ENCODE measurements around the gene MLLT1.

MLLT1 gene

DNA sequence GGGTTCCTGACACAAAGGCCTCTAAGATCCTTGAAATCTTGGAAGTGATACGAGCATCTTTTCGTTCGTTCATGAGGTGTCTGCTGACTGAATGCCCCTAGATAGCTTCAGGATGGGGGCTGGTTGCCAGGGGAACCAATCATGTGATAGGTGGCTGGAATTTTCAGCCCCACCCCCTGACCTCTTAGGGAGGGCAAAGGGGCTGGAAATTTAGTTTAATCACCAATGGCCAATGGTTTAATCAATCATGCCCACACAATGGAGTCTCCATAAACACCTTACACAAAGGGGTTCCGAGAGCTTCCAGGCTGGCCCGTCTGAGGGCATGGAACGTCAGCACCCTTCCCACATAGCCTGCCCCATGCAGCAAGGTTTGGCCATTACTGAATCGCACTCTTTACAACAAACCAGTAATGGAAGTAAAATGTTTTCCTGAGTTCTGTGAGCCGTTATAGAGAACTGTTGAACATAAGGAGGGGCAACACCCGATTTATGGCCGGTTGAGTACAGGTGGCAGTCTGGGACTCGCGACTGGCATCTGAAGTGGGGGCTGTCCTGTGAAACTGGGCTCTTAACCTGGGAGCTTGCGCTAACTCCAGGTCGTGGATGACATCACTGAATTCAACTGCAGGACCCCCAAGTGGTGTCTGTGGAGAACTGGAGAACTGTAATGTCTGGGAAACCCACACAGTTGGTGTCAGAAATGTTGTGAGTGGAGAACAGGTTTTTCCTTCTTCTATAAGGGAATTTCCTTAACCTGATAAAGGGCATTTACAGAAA, 25.6 kb downstream of the MLLT1 start:
- DNase-seq, result no peak

GRCh38 chr19:6252066-6252465, 27.7 kb downstream of the MLLT1 start:
- no peak for DNase-seq

DNA sequence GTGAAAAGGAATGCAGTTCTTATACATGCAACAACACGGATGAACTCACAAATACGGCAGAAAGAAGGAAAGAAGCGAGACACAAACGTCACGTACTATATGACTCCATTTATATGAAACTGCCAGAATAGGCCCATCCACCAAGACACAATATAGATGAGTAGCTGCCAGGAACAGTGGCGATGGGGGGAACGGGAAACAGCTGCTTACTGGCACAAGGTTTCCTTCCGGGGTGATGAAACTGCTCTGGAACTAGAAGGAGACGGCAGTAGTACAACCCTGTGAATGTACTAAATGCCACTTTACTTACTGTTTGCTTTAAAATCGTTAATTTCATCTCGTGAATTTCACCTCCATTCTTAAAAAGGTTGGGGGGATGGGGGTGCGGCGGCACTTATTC, 28.9 kb downstream of the MLLT1 start:
- no peak for DNase-seq

DNA sequence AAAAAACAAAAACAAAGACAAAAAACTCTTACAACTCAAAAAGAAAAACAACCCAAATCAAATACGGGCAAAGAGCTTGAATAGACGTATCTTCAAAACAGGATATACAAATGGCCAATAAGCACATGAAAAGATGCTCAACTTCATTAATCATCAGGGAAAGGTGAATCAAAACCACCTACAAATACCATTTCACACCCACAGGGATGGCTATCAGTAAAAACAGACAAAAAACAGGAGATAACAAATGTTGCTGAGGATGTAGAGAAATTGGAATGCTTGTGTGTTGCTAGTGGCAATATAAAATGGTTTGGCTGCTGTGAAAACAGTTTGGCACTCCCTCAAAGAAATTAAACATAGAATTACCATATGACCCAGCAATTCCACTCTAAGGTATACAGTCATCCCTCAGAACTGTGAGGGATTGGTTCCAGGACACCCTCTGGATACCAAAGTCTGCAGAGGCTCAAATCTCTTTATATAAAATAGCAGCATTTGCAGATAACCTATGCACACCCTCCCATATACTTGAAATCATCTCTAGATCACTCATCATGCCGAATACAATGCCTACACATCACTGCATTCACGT, 29.7 kb downstream of the MLLT1 start:
- no peak for DNase-seq

DNA sequence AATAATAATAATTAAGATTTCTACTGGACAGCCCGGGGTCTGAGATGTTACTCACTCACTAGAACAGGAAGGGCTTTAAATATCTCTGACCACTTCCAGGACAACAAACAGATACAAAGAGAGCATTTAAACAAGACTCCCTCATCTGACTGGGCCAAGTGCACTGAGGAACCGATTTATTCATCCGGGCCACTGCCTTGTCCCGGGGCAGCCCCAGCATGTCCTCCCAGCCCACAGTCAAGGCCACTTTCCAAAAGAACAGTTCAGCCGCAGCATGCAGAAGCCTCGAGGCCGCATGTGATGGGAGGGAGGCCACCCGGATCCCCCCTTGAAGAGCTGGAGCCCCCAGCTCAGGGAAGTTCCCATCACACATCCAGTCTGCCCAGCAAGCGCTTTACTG, 30.5 kb downstream of the MLLT1 start:
- no peak for DNase-seq

- no peak for DNase-seq
Observed at GRCh38 chr19:6248844-6249243, 30.9 kb downstream of the MLLT1 start.

DNA sequence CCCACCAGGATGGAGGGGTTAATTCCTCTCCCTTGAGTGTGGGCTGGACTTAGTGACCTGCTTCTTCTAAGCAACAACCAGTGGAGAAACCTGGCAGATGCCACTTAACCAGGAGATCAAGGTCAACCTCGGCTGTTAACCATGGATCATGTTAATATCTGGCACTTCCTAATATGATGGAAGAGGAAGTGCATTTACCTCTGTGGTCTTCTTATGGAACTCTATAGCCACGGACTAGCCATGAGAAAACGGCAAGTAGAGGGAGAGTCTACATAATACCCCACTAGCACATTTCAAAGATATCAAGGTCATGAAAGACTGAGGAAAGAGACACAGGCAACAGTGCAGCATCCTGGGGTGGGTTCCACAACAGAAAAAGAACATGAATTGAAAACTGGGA, 31.4 kb downstream of the MLLT1 start:
- DNase-seq, result no peak

GRCh38 chr19:6247007-6247288, 32.8 kb downstream of the MLLT1 start:
- DNase-seq, result no peak

DNA sequence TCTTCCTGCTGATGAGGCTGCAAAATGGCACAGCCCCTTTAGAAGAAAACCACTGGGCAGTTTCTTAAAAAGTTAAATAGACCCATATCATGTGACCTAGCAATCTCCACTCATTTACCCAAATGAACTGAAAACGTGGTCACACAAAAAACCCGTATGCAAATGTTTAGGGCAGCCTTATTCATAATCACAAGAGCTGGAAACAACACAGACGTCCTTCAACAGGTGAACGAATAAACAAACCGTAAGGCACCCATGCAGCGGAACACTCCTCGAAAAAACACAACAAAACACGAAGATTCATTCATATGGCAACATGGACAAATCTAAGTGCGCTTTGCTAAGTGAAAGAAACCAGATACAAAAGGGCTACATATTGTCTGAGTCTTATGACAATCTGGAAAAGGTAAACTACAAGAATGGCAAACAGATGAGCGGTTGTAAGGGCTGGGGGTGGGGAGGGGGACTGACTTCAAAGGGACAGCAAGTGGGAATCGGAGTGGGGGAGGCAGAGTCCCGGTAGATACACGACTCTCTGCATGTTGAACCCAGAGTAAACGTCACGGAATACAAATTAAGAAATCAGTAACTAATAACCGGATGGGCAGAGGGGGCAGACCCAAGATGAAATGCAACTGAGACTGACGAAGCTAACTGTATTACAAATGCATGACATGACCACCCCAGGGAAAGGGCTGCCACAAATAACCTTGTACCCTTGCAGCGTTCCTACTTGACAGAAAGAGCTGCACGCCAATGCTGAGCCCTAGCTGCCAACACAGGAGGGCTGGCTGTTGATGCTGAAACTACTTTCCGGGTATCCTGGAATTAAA, 33.4 kb downstream of the MLLT1 start:
- DNase-seq, result no peak

DNA sequence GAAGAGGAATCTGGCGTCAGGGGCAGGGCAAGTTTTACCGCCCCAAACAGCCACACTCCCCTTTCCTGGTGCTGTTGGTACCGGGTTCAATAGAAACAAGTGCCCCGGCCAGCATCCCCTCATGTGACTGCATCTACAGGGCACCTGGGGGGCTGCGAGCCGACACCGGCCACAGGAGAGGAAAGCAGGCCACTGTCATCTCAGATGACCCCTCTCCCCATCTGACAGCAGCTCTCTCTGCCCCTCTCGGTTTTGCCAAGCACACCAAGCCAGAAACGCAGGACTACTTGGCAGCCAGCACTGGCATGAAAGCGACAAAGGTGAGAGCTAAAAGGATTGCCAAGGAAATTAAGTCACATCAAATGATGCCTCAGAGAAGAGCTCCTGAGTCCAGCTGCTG, 37.1 kb downstream of the MLLT1 start:
- DNase-seq, result no peak

DNA sequence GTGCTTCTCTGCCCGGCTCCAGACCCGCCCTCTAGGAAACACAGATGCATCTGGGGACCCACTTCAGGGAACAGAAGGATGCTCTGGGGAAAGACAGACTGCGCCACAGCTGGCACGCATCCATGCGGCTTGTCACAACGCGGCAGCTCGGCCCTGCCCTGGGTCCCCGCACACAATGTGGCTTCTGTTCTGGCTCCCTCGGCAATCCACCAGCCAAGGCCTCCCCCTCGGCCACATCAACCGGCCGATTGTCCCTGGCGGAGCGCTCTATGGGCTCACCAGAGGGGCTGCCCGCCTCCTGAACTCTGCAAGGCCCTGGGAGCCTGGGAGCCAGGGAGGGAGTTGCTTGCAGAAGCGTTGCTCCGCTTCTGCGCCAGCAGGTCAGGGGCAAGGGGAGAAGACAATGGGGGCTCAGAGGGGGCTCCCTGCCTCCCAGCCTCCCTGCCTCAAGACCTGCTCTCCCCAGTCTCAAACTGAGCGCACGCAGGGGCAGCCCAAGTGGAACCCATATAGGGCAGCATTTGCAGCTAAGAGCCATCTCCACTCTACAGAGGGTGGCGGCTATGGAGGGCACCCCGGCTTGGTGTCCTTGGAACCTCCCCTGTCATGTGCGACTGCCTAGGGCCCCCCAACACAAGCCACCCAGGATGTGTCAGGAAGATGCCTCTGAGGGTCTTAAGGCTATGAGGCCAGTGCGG, 37.9 kb downstream of the MLLT1 start:
- DNase-seq, result no peak

DNA sequence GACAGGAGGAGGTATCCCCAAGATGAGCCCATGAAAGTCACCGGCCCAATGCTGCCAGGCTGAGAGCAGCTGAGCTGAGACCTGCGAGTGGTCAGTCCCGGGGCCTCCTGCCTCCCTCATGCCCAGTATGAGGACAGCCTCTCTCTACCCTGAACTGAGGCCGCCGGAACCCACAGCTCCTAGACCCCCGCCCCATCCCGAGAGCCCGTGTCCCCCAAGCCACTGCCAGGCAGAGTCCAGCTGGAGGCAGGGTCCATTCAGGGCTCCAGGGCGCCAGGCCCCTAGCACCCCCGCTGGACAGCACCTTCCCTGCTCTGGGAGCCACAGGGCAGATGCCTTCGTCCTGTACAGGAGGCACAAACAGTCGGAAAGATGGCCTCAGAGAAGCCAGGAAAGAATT, 38.7 kb downstream of the MLLT1 start:
- DNase-seq, result no peak

DNA sequence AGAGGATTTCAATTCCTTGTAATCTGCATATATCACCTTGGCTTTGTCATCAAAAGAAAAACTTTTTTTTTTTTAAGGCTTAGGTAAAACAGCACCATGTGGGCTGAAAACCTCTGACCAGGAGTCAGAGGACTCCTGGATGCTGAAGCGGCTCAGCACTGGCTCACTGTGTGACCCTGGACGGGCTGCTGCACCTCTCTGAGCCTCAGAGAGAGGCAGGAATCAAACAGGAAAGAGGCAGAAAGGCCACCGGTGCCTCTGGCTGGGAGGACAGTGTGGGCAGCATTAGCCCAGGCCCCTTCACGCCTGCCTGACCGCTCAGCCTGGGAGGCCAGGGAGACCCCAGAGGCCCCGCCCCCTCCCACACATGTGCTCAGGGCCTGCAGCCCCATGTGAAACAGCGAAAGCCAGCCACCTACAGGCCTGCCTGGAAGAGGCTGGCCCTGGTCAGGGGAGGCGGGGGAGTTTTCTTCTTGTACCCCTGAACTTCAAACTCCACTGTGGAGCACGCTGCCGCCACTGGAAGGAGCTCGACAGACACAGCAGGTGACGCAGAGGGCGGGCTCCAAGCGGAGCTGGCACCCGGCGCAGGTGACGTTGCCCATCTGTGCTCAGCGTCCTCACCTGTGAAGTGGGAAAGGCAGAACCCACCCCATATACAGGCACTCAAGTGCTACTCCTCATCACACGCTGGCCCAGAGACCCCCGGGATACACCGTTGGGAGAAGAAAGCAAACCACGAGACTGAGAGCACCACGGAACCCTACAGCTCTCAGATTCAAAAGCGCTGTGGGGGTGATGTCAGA, 39.7 kb downstream of the MLLT1 start:
- DNase-seq, result no peak

DNA sequence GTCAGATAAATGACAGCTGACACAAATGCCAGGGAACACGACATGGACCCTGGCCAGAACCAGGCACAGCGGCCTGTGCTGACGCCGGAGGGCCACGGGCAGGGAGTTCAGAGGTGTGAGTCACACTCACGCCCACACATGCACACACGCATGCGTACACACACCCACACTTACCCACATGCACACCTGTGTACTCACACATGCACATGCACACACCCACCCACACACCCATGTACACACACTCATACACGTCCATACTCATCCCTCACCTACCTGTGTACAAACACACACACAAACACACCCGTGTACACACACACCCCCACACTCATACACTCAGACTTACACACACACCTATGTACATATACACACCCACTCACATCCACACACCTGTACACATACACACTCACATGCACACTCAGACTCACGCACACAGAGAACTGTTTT, 40.4 kb downstream of the MLLT1 start:
- no peak for DNase-seq

DNA sequence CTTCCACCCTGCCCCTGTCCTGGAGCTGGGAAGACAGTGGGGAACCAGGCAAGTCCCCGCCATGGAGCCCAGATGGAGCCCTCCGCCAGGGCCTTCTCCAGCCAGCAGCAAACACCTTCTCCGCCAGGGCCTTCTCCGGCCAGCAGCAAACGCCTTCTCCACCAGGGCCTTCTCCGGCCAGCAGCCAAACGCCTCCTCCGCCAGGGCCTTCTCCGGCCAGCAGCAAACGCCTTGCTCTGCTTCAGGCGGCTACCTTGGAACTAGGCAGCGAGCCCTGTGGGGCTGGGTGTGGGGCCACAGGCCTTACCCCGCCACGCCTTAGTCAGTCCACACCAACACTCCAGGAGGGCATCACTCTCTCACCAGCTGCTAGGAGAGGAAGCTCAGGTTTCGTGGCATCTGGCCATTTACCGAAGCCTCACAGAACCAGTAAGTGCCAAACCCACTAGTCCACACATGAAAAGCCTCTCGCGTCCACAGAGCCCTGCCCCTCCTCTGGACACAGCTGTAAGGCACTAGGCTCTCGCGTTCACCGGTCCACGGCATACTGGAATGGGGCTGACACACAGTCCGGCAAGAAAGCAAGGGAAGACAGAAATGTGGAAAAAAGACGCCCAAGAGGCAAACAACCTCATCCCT, 41.0 kb downstream of the MLLT1 start:
- DNase-seq, result peak; percentile 6

GRCh38 chr19:6238256-6238642, 41.5 kb downstream of the MLLT1 start:
- DNase-seq, result no peak

- peak; percentile 16 for DNase-seq
Observed at GRCh38 chr19:6236310-6237291, 43.2 kb downstream of the MLLT1 start.

- DNase-seq, result no peak
Observed at GRCh38 chr19:6235031-6235951, 44.5 kb downstream of the MLLT1 start.

DNA sequence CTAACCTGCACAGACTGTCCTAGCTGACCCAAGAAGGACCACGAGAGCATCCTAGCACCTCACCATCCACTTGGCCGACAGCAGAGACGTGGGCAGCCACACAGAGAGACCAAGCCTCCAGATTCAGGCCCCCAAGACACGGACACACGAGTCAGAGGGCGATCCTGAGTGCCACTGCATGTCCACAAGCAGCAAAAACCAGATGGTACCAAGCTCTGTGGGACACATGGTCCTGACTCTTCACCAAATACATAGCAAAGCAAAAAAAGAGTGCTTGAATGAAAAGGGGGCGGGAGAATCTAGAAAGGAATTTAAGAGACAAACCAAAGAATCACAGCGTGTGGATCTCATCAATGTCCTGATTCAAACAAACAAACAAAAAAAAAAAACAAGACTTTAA, 45.2 kb downstream of the MLLT1 start:
- DNase-seq, result no peak
